K562 (cell line): ENCODE measurements around the gene SMAD7. TPM values are rescaled to one million over a fixed set of nuclear protein-coding genes. Genes with fewer than 3 reads are reported as not detected.

Source experiments
- ATAC-seq: fragments of 200-7000 bp; cut with Tn5 transposase; 3 replicates; pipeline ENCODE4 v1.9.1; 2020; ENCODE audit warnings: moderate library complexity
- BruUV-seq: library from RNA; stranded (reverse); fragments of 400-500 nt; replicated peaks from 2 replicates; lab custom pipeline; 2021; lab: Mats Ljungman, UMichigan
- CTCF ChIA-PET: fragments of 300-600 bp; formaldehyde crosslinking; extraction: SDS; loops from one replicate; lab custom pipeline; 2021; ENCODE audit warnings: low intra/inter-chr PET ratio; lab: Yijun Ruan, JAX
- POLR2A ChIA-PET: fragments of 300-600, 350-650 bp; sonication (Branson Sonifier 250); formaldehyde crosslinking; extraction: SDS; loops from one replicate; lab custom pipeline; 2021; ENCODE audit warnings: antibody characterized with exemption, inconsistent platforms; lab: Yijun Ruan, JAX
- DNase-seq, 4 experiments: peaks; one replicate each; pipeline versions ENCODE4 v3.0.0 to v3.0.0-alpha.2; 2011 to 2018; ENCODE audit warnings: low spot score in 3 of 4, mixed read lengths in 3 of 4; ENCODE audit errors: extremely low read depth in 1 of 4
- FAIRE-seq: peaks from 2 replicates; lab custom pipeline; 2011; peaks lifted over from hg19 to GRCh38; lab: Jason Lieb, UNC
- H2AFZ ChIP-seq: 2 replicates; pipeline ENCODE4 v1.6.0; 2011; ENCODE audit warnings: low read depth, low read length, control low read depth, inconsistent platforms
- H3K27ac ChIP-seq: fragments of 200-600 bp; 3 replicates; pipeline ENCODE4 v1.8.0; 2011; ENCODE audit warnings: low read depth, mild to moderate bottlenecking, control low read depth, inconsistent platforms, low read length, moderate library complexity, mixed read lengths; ENCODE audit errors: extremely low read depth
- H3K27me3 ChIP-seq, 2 experiments: fragments of 300-600 bp in 1 of 2; 2 replicates in 1 of 2; 3 replicates in 1 of 2; pipeline versions ENCODE4 v1.6.0 to v1.8.0; 2011; ENCODE audit warnings: inconsistent platforms in 2 of 2, low read length in 2 of 2, mild to moderate bottlenecking in 1 of 2, mixed read lengths in 1 of 2, moderate library complexity in 1 of 2; ENCODE audit not compliant: control insufficient read depth in 2 of 2, insufficient read depth in 2 of 2
- H3K36me3 ChIP-seq: fragments of 300-600 bp; 3 replicates; pipeline ENCODE4 v1.8.0; 2011; ENCODE audit warnings: mild to moderate bottlenecking, low read length, inconsistent platforms; ENCODE audit not compliant: control insufficient read depth, insufficient read depth
- H3K4me1 ChIP-seq, 2 experiments: fragments of 200-600 bp in 1 of 2; replicated peaks in 1 of 2; 2 replicates in 1 of 2; 3 replicates in 1 of 2; pipeline versions ENCODE4 v1.5.1 to v1.8.0; 2011; ENCODE audit warnings: inconsistent platforms in 2 of 2, low read length in 2 of 2, mild to moderate bottlenecking in 1 of 2, mixed read lengths in 1 of 2, moderate library complexity in 1 of 2; ENCODE audit not compliant: control insufficient read depth in 2 of 2, insufficient read depth in 2 of 2
- H3K4me2 ChIP-seq: 2 replicates; pipeline ENCODE4 v1.6.1; 2011; ENCODE audit warnings: low read length, control low read depth, inconsistent platforms, mixed read lengths; ENCODE audit not compliant: insufficient read depth
- H3K4me3 ChIP-seq: fragments of 200-600 bp; sonication (generic), shearing (Covaris generic); 2 replicates; pipeline ENCODE4 v1.5.1; 2016; ENCODE audit warnings: control low read depth, inconsistent platforms
- H3K79me2 ChIP-seq: fragments of 200-600 bp; 3 replicates; pipeline ENCODE4 v1.8.0; 2011; ENCODE audit warnings: low read length, inconsistent platforms; ENCODE audit not compliant: control insufficient read depth, insufficient read depth
- H3K9ac ChIP-seq, 2 experiments: 2 replicates each; pipeline versions ENCODE4 v1.6.0 to v1.6.1; 2011; ENCODE audit warnings: low read depth in 2 of 2, low read length in 2 of 2, control low read depth in 1 of 2, inconsistent platforms in 1 of 2, mild to moderate bottlenecking in 1 of 2, mixed read lengths in 1 of 2; ENCODE audit not compliant: insufficient read depth in 1 of 2
- H3K9me1 ChIP-seq: one replicate; pipeline ENCODE4 v1.6.0; 2011; ENCODE audit warnings: inconsistent platforms, mild to moderate bottlenecking, low read length, moderate library complexity; ENCODE audit not compliant: control insufficient read depth, insufficient read depth
- H3K9me3 ChIP-seq: replicated peaks from 2 replicates; pipeline ENCODE4 v1.5.1; 2011; ENCODE audit warnings: low read depth, low read length, inconsistent platforms; ENCODE audit not compliant: control insufficient read depth, insufficient read depth
- H4K20me1 ChIP-seq: replicated peaks from 2 replicates; pipeline ENCODE4 v1.6.1; 2011; ENCODE audit warnings: low read length, inconsistent platforms, mixed read lengths; ENCODE audit not compliant: control insufficient read depth, insufficient read depth
- CEBPB ChIP-seq: fragments of 450-650 bp; IDR thresholded peaks from 2 replicates; pipeline ENCODE4 v1.6.1; 2016; ENCODE audit warnings: missing genetic modification characterization, missing compliant biosample characterization
- TCF7L2 ChIP-seq: fragments of 150-350 bp; IDR thresholded peaks from 2 replicates; pipeline ENCODE4 v1.6.1; 2016; ENCODE audit warnings: low read depth, mild to moderate bottlenecking, low read length, moderate library complexity
- ZKSCAN8 ChIP-seq: fragments of 200-800 bp; sonication (Bioruptor generic); IDR thresholded peaks from 2 replicates; pipeline ENCODE4 v1.6.1; 2016; ENCODE audit warnings: missing genetic modification characterization, missing compliant biosample characterization
- WGBS: fragments of 100-300 bp; shearing (Covaris generic); methylation state at CpG from one replicate; pipeline ENCODE4 v1.1.6; 2016; ENCODE audit warnings: low coverage, mixed read lengths; ENCODE audit not compliant: insufficient coverage; ENCODE audit errors: missing lambda C conversion rate; 5-methylcytosine and 5-hydroxymethylcytosine counted together
- in situ Hi-C: fragments of 300-500 bp; cut with MboI; formaldehyde crosslinking; loops from 4 replicates; pipeline ENCODE4 v1.15.0; 2018; ENCODE audit warnings: inconsistent platforms, mixed read lengths
- intact Hi-C: fragments of 100-400 bp; cut with micrococcal nuclease; formaldehyde crosslinking; loops from 2 replicates; pipeline ENCODE4 v1.14.2; 2022
- polyA plus RNA-seq, 8 experiments: library from polyadenylated mRNA; depleted of rRNA in 4 of 8; stranded (reverse) in 5 of 8; unstranded in 3 of 8; fragments of >200 nt; fragmentation: Nextera tagmentation in 2 of 8; fragmentation: Illumina TruSeq in 1 of 8; extraction: Ambion mirVana in 2 of 8; extraction: Trizol in 1 of 8; gene quantifications; 2 replicates each; pipeline versions ENCODE4 v1.2.1 to v1.2.3, GENCODE V29; 2011 to 2014; ENCODE audit warnings: inconsistent platforms in 1 of 8, missing spikeins in 1 of 8
- total RNA-seq, 7 experiments: library from RNA; depleted of rRNA in 6 of 7; stranded (reverse); fragments of >200 nt in 6 of 7; fragmentation: Illumina TruSeq in 2 of 7; extraction: Trizol in 2 of 7; gene quantifications; 2 replicates each; pipeline versions ENCODE4 v1.2.1 to v1.2.3, GENCODE V29; 2011 to 2021; ENCODE audit warnings: low replicate concordance in 1 of 7
- TF ChIP-seq, protein P1 (sequence below): fragments of 450-650 bp; IDR thresholded peaks from 2 replicates; pipeline ENCODE4 v1.6.1; 2017; ENCODE audit warnings: antibody characterized with exemption

SMAD7 gene
- total and polyA plus RNA-seq, 9 of the 15 experiments (the other 6 are each of a cell fraction or from before 2014, with no cell fraction given), result 0.13 to 3.0 (median 1.6) TPM

DNA sequence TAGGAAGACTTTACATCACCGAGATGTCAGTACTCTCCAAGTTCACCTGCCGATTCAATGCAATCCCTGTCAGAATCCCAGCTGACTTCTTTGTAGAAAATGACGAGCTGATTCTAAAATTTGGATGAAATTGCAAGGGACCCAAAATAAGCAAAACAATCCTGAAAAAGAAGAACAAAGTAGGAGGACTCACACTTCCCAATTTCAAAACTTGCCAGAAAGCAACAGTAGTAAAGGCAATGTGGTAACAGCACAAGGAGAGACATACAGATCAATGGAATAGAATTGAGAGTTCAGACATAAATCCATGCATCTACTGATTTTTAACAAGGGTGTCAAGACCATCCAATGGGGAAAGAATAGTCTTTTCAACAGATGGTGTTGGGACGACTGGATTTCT lies 52.2 kb downstream of the SMAD7 start (continued):
- TF ChIP-seq, protein P1, sequence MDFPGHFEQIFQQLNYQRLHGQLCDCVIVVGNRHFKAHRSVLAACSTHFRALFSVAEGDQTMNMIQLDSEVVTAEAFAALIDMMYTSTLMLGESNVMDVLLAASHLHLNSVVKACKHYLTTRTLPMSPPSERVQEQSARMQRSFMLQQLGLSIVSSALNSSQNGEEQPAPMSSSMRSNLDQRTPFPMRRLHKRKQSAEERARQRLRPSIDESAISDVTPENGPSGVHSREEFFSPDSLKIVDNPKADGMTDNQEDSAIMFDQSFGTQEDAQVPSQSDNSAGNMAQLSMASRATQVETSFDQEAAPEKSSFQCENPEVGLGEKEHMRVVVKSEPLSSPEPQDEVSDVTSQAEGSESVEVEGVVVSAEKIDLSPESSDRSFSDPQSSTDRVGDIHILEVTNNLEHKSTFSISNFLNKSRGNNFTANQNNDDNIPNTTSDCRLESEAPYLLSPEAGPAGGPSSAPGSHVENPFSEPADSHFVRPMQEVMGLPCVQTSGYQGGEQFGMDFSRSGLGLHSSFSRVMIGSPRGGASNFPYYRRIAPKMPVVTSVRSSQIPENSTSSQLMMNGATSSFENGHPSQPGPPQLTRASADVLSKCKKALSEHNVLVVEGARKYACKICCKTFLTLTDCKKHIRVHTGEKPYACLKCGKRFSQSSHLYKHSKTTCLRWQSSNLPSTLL, result no peak
- no peak for TF ChIP-seq ZKSCAN8 (CRISPR knock-in tag)

DNA sequence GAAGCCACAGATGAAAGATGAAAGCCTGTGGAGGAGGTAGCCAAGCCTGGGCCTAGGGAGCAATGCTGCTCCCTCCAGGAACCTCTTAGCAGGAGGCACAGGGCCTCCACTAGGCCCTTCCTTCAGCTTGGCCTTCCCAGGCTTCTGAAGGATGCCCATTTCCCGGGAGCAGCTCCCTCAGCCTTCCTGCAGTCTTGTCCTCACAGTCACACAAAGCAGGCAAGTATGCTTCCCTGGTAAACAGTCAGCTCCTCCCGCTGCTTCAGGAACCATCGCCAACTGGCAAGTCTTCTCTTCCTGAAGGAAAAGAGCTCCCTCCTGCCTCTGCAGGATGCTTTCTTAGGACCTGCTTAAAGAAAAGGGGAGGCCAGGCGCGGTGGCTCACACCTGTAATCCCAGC lies 53.2 kb downstream of the SMAD7 start:
- Histone ChIP-seq H3K27me3 (no peaks in the 10 kb centered on the region), H3K9me1 (no peaks in the 10 kb centered on the region), H3K79me2 (no peaks in the 10 kb centered on the region), H4K20me1 (0 out of 2 replicates have a peak, but pooled peaks cover 3% of the 10 kb centered on the region), H2AFZ (peak overlapping the region; percentile 92; the same call in 1 of the 2 replicates), H3K9me3 (no peaks in the 10 kb centered on the region), H3K9ac (no peak overlapping the region; a peak in 1 of 4 replicates), H3K4me1 (peaks cover 22 to 34% of the 10 kb centered on the region in 2 experiments), H3K27ac (no peak overlapping the region; the same call in 2 of the 3 replicates), H3K36me3 (no peaks in the 10 kb centered on the region), H3K4me2 (no peak overlapping the region), H3K4me3 (no peak overlapping the region)
- DNase-seq (no peak), FAIRE-seq (no peak), ATAC-seq (no peak)
- WGBS, result 20% methylated on average over 1 of the region's 5 CpGs
- ChIA-PET POLR2A (interaction anchor here (1.3 kb wide), 1 partner anchor 58 kb away, joined by 4 read pairs; no protein-coding TSS in a partner anchor), CTCF (no interaction called here)
- TF ChIP-seq CEBPB (tag) (0 out of 2 replicates have a peak, but pooled peaks have one; percentile 3), TCF7L2 (no peak)
- in situ Hi-C loops (no loop called here), intact Hi-C loops (loop anchor here (2.0 to 10.0 kb wide), 2 partner anchors 35 to 113 kb away; no protein-coding TSS in a partner anchor)
- BruUV-seq, result no TSS peak
